Measurements from ENCODE around the gene THADA. TPM values are rescaled to one million over a fixed set of nuclear protein-coding genes. Genes with fewer than 3 reads are reported as not detected.
A peak's percentile ranks its signal among the peaks of the same experiment; 100 is the strongest.
"Not testable (repeated sequence)": the region's sequence is repeated elsewhere in the genome, so short reads cannot be mapped to it uniquely, and the experiment has no call there.

THADA gene
- total RNA-seq, 2 experiments from 2014 or later: 34.5 to 35.2 TPM

- no peaks in the 10 kb centered on the region for H3K9me3 Mint-ChIP-seq
- H3K27ac Mint-ChIP-seq: peak overlapping the region; percentile 32
- H3K27me3 Mint-ChIP-seq: no peaks in the 10 kb centered on the region
- no peak for DNase-seq
- H3K4me3 Mint-ChIP-seq: no peak overlapping the region
- H3K36me3 Mint-ChIP-seq: peaks cover 50% of the 10 kb centered on the region
- H3K4me1 Mint-ChIP-seq: peaks cover 41% of the 10 kb centered on the region
Observed at GRCh38 chr2:43566461-43566729, 29.4 kb downstream of the THADA start.

GRCh38 chr2:43563679-43564078 lies 32.2 kb downstream of the THADA start:
- Mint-ChIP-seq H3K4me1 (peaks cover 51% of the 10 kb centered on the region), H3K36me3 (peaks cover 52% of the 10 kb centered on the region)

GRCh38 chr2:43560231-43560547 lies 35.6 kb downstream of the THADA start:
- Mint-ChIP-seq H3K4me1 (peaks cover 36% of the 10 kb centered on the region), H3K36me3 (peaks cover 42% of the 10 kb centered on the region), H3K27ac (peak overlapping the region; percentile 85), H3K27me3 (no peaks in the 10 kb centered on the region), H3K4me3 (no peak overlapping the region), H3K9me3 (no peaks in the 10 kb centered on the region)
- DNase-seq: no peak

More at GRCh38 chr2:43563679-43564078, 32.2 kb downstream of the THADA start:
- Mint-ChIP-seq H3K27ac (no peak overlapping the region), H3K9me3 (no peaks in the 10 kb centered on the region), H3K27me3 (no peaks in the 10 kb centered on the region), H3K4me3 (no peak overlapping the region)
- DNase-seq: no peak

- no peak overlapping the region for H3K4me3 Mint-ChIP-seq
- H3K36me3 Mint-ChIP-seq: peaks cover 41% of the 10 kb centered on the region
- H3K27ac Mint-ChIP-seq: peak overlapping the region; percentile 85
- peak; percentile 8 for DNase-seq
- H3K4me1 Mint-ChIP-seq: peaks cover 36% of the 10 kb centered on the region
- no peaks in the 10 kb centered on the region for H3K9me3 Mint-ChIP-seq
- H3K27me3 Mint-ChIP-seq: no peaks in the 10 kb centered on the region
Observed at GRCh38 chr2:43559391-43560230, 36.2 kb downstream of the THADA start.

- Mint-ChIP-seq H3K27ac (no peak overlapping the region), H3K27me3 (no peaks in the 10 kb centered on the region), H3K36me3 (peaks cover 27% of the 10 kb centered on the region), H3K4me3 (no peak overlapping the region), H3K9me3 (no peaks in the 10 kb centered on the region), H3K4me1 (peaks cover 23% of the 10 kb centered on the region)
- no peak for DNase-seq
Observed at GRCh38 chr2:43557196-43557595, 38.6 kb downstream of the THADA start.

- Mint-ChIP-seq H3K36me3 (peaks cover 25% of the 10 kb centered on the region), H3K9me3 (no peaks in the 10 kb centered on the region), H3K4me3 (no peak overlapping the region), H3K27me3 (no peaks in the 10 kb centered on the region), H3K4me1 (peaks cover 14% of the 10 kb centered on the region), H3K27ac (no peak overlapping the region)
- no peak for DNase-seq
Observed at GRCh38 chr2:43556256-43556655, 39.6 kb downstream of the THADA start.

GRCh38 chr2:43553341-43553855 lies 42.4 kb downstream of the THADA start:
- no peaks in the 10 kb centered on the region for H3K4me1 Mint-ChIP-seq
- no peak overlapping the region for H3K4me3 Mint-ChIP-seq
- peak overlapping the region; percentile 19 for H3K27ac Mint-ChIP-seq
- no peak for DNase-seq
- no peaks in the 10 kb centered on the region for H3K9me3 Mint-ChIP-seq
- H3K27me3 Mint-ChIP-seq: no peaks in the 10 kb centered on the region
- peaks cover 33% of the 10 kb centered on the region for H3K36me3 Mint-ChIP-seq

GRCh38 chr2:43551990-43552389 lies 43.8 kb downstream of the THADA start:
- no peak overlapping the region for H3K27ac Mint-ChIP-seq
- no peak for DNase-seq
- H3K27me3 Mint-ChIP-seq: no peaks in the 10 kb centered on the region
- no peak overlapping the region for H3K4me3 Mint-ChIP-seq
- peaks cover 36% of the 10 kb centered on the region for H3K36me3 Mint-ChIP-seq
- no peaks in the 10 kb centered on the region for H3K4me1 Mint-ChIP-seq
- H3K9me3 Mint-ChIP-seq: no peaks in the 10 kb centered on the region

- not testable (repeated sequence) for H3K27me3 Mint-ChIP-seq, H3K4me1 Mint-ChIP-seq, H3K4me3 Mint-ChIP-seq, DNase-seq, H3K27ac Mint-ChIP-seq, H3K9me3 Mint-ChIP-seq
- H3K36me3 Mint-ChIP-seq: peaks cover 38% of the 10 kb centered on the region
Observed at GRCh38 chr2:43548381-43548780, 47.5 kb downstream of the THADA start.

GRCh38 chr2:43542285-43542933 lies 53.4 kb downstream of the THADA start:
- peaks cover 10% of the 10 kb centered on the region for H3K36me3 Mint-ChIP-seq
- peaks cover 7% of the 10 kb centered on the region for H3K4me1 Mint-ChIP-seq
- no peak overlapping the region for H3K27ac Mint-ChIP-seq
- no peak for DNase-seq
- no peak overlapping the region for H3K4me3 Mint-ChIP-seq
- H3K27me3 Mint-ChIP-seq: no peaks in the 10 kb centered on the region
- peaks cover 1% of the 10 kb centered on the region for H3K9me3 Mint-ChIP-seq

- Mint-ChIP-seq H3K4me1 (peaks cover 9% of the 10 kb centered on the region), H3K27me3 (no peaks in the 10 kb centered on the region), H3K27ac (no peak overlapping the region), H3K4me3 (no peak overlapping the region), H3K36me3 (peaks cover 10% of the 10 kb centered on the region), H3K9me3 (peaks cover 1% of the 10 kb centered on the region)
- DNase-seq: no peak
Observed at GRCh38 chr2:43541165-43541564, 54.7 kb downstream of the THADA start.

GRCh38 chr2:43540021-43540779 lies 55.6 kb downstream of the THADA start:
- no peaks in the 10 kb centered on the region for H3K27me3 Mint-ChIP-seq
- no peaks in the 10 kb centered on the region for H3K9me3 Mint-ChIP-seq
- DNase-seq: no peak
- peaks cover 9% of the 10 kb centered on the region for H3K4me1 Mint-ChIP-seq
- no peak overlapping the region for H3K4me3 Mint-ChIP-seq
- H3K27ac Mint-ChIP-seq: no peak overlapping the region
- H3K36me3 Mint-ChIP-seq: peaks cover 15% of the 10 kb centered on the region

- Mint-ChIP-seq H3K27ac (no peak overlapping the region), H3K4me1 (peaks cover 9% of the 10 kb centered on the region), H3K27me3 (no peaks in the 10 kb centered on the region), H3K9me3 (no peaks in the 10 kb centered on the region), H3K4me3 (no peak overlapping the region), H3K36me3 (peaks cover 23% of the 10 kb centered on the region)
- no peak for DNase-seq
Observed at GRCh38 chr2:43539436-43539835, 56.4 kb downstream of the THADA start.

GRCh38 chr2:43538034-43538670 lies 57.7 kb downstream of the THADA start:
- Mint-ChIP-seq H3K4me3 (no peak overlapping the region), H3K36me3 (peaks cover 28% of the 10 kb centered on the region), H3K4me1 (peaks cover 9% of the 10 kb centered on the region), H3K9me3 (no peaks in the 10 kb centered on the region), H3K27ac (no peak overlapping the region), H3K27me3 (no peaks in the 10 kb centered on the region)
- no peak for DNase-seq

- DNase-seq: no peak
- Mint-ChIP-seq H3K27ac (no peak overlapping the region), H3K9me3 (no peaks in the 10 kb centered on the region), H3K27me3 (no peaks in the 10 kb centered on the region), H3K4me3 (no peak overlapping the region), H3K4me1 (peaks cover 9% of the 10 kb centered on the region), H3K36me3 (peaks cover 36% of the 10 kb centered on the region)
Observed at GRCh38 chr2:43537137-43537536, 58.7 kb downstream of the THADA start.

All from activated naive CD8-positive, alpha-beta T cell treated with anti-CD3 and anti-CD28 coated beads for 36 hours (primary cell).